Prostate gland (tissue), 2 donors: ENCODE measurements around the gene MCHR2. TPM values are rescaled to one million over a fixed set of nuclear protein-coding genes. Genes with fewer than 3 reads are reported as not detected.

Source experiments
- DNase-seq: peaks from one replicate; pipeline ENCODE4 v3.0.0-alpha.2; 2019; ENCODE audit warnings: low spot score
- H3K27ac ChIP-seq, 2 donors: fragments of 200-600 bp; sonication (generic); 2 replicates each; pipeline ENCODE4 v1.5.1; 2017 to 2019
- H3K27me3 ChIP-seq: fragments of 200-600 bp; sonication (generic); replicated peaks from 2 replicates; pipeline ENCODE4 v1.5.1; 2019; ENCODE audit not compliant: insufficient read depth
- H3K36me3 ChIP-seq, 2 donors: fragments of 200-600 bp; sonication (generic); 1 replicate in 1 of 2; 2 replicates in 1 of 2; pipeline versions ENCODE4 v1.5.1 to v1.8.1; 2017 to 2019
- H3K4me1 ChIP-seq: fragments of 200-600 bp; sonication (generic); replicated peaks from 2 replicates; pipeline ENCODE4 v1.5.1; 2019
- H3K4me3 ChIP-seq, 2 donors: fragments of 200-600 bp; sonication (generic); 2 replicates each; pipeline ENCODE4 v1.5.1; 2017 to 2019
- H3K9me3 ChIP-seq: fragments of 200-600 bp; sonication (generic); 2 replicates; pipeline ENCODE4 v1.5.1; 2017
- CTCF ChIP-seq, 4 experiments: fragments of 200-600 bp in 2 of 4; fragments of 450-650 bp in 2 of 4; sonication (generic) in 2 of 4; IDR thresholded peaks; 1 replicate in 3 of 4; 2 replicates in 1 of 4; pipeline ENCODE4 v1.5.1; 2016 to 2019; ENCODE audit warnings: antibody characterized with exemption in 4 of 4, mild to moderate bottlenecking in 2 of 4, moderate library complexity in 2 of 4
- POLR2A ChIP-seq: fragments of 450-650 bp; IDR thresholded peaks from one replicate; pipeline ENCODE4 v1.6.1; 2016; ENCODE audit warnings: antibody characterized with exemption, mild to moderate bottlenecking
- POLR2AphosphoS5 ChIP-seq: sonication (generic); formaldehyde crosslinking; IDR thresholded peaks from one replicate; pipeline ENCODE4 v1.6.1; 2017; ENCODE audit warnings: antibody characterized with exemption
- WGBS: methylation state at CpG from one replicate; pipeline ENCODE4 v1.1.5; 2018; 5-methylcytosine and 5-hydroxymethylcytosine counted together
- intact Hi-C: fragments of 100-400 bp; cut with DNase I; formaldehyde crosslinking; loops from one replicate; pipeline ENCODE4 v1.14.2; 2022
- total RNA-seq, 2 donors: library from RNA; depleted of rRNA; stranded (reverse); fragments of >200 nt; gene quantifications; one replicate each; pipeline ENCODE4 v1.1.0, GENCODE V29; 2016

Gene MCHR2
- total RNA-seq, 2 donors from 2014 or later: not detected

- DNase-seq: no peak
- TF ChIP-seq POLR2AphosphoS5: no peak
- TF ChIP-seq CTCF (IDR thresholded peaks at IDR 0.05): no peak
- TF ChIP-seq POLR2A: no peak
- Histone ChIP-seq H3K4me3 (no peak overlapping the region), H3K9me3 (no peaks in the 10 kb centered on the region), H3K4me1 (no peaks in the 10 kb centered on the region), H3K27ac (no peak overlapping the region), H3K36me3 (no peaks in the 10 kb centered on the region), H3K27me3 (no peaks in the 10 kb centered on the region)
- 69% methylated on average over 2 of the region's 2 CpGs for WGBS
- intact Hi-C loops: no loop called here
These were observed 120.9 kb downstream of the MCHR2 start for GRCh38 chr6:99873084-99873483.

GRCh38 chr6:99871641-99872040 lies 122.4 kb downstream of the MCHR2 start:
- intact Hi-C loops: loop anchor here (2.0 kb wide), 1 partner anchor 231 kb away; no protein-coding TSS in a partner anchor
- 44% methylated on average over 3 of the region's 3 CpGs for WGBS
- Histone ChIP-seq H3K27me3 (no peaks in the 10 kb centered on the region), H3K27ac (no peak overlapping the region), H3K4me3 (no peak overlapping the region), H3K36me3 (no peaks in the 10 kb centered on the region), H3K9me3 (no peaks in the 10 kb centered on the region), H3K4me1 (no peaks in the 10 kb centered on the region)
- no peak for TF ChIP-seq POLR2A
- TF ChIP-seq CTCF (IDR thresholded peaks at IDR 0.05): no peak
- TF ChIP-seq POLR2AphosphoS5: no peak
- DNase-seq: no peak
